HepG2 (cell line): ENCODE measurements around the gene HEATR5B. TPM values are rescaled to one million over a fixed set of nuclear protein-coding genes. Genes with fewer than 3 reads are reported as not detected.

Source experiments
- ATAC-seq: fragments of 200-7000 bp; cut with Tn5 transposase; 3 replicates; pipeline ENCODE4 v1.9.1; 2020; ENCODE audit warnings: mild to moderate bottlenecking, moderate library complexity
- BruUV-seq: library from RNA; stranded (reverse); fragments of 400-500 nt; replicated peaks from 2 replicates; lab custom pipeline; 2021; lab: Mats Ljungman, UMichigan
- CTCF ChIA-PET: fragments of 300-600 bp; formaldehyde crosslinking; extraction: SDS; loops from one replicate; lab custom pipeline; 2021; ENCODE audit warnings: low total read pairs, inconsistent platforms, low intra/inter-chr PET ratio; lab: Yijun Ruan, JAX
- POLR2A ChIA-PET: fragments of 350-600 bp; sonication (Branson Sonifier 250); formaldehyde crosslinking; loops from one replicate; lab custom pipeline; 2020; ENCODE audit warnings: antibody characterized with exemption, inconsistent platforms; lab: Yijun Ruan, JAX
- DNase-seq: peaks from one replicate; pipeline ENCODE4 v3.0.0-alpha.2; 2015; ENCODE audit warnings: low spot score
- FAIRE-seq: peaks from 3 replicates; lab custom pipeline; 2011; peaks lifted over from hg19 to GRCh38; lab: Jason Lieb, UNC
- H2AFZ ChIP-seq: one replicate; pipeline ENCODE4 v1.6.1; 2011; ENCODE audit warnings: low read length, inconsistent platforms
- H3K27ac ChIP-seq: fragments of 300-600 bp; 3 replicates; pipeline ENCODE4 v1.8.0; 2011; ENCODE audit warnings: mixed run types, mild to moderate bottlenecking, mixed read lengths, low read length, inconsistent platforms; ENCODE audit not compliant: insufficient read depth; ENCODE audit errors: extremely low read length
- H3K27me3 ChIP-seq, 2 experiments: fragments of 200-600 bp in 1 of 2; 2 replicates in 1 of 2; 3 replicates in 1 of 2; pipeline versions ENCODE4 v1.6.0 to v1.8.0; 2011; ENCODE audit warnings: low read length in 2 of 2, mild to moderate bottlenecking in 2 of 2, moderate library complexity in 2 of 2, inconsistent platforms in 1 of 2; ENCODE audit not compliant: insufficient read depth in 2 of 2, control insufficient read depth in 1 of 2
- H3K36me3 ChIP-seq, 2 experiments: fragments of 200-600 bp in 1 of 2; replicated peaks in 1 of 2; 2 replicates in 1 of 2; 3 replicates in 1 of 2; pipeline versions ENCODE4 v1.5.1 to v1.8.0; 2011; ENCODE audit warnings: low read length in 2 of 2, inconsistent platforms in 1 of 2; ENCODE audit not compliant: insufficient read depth in 2 of 2, control insufficient read depth in 1 of 2
- H3K4me1 ChIP-seq: 2 replicates; pipeline ENCODE4 v1.5.1; 2012; ENCODE audit warnings: low read length, inconsistent platforms; ENCODE audit not compliant: insufficient read depth
- H3K4me2 ChIP-seq: 2 replicates; pipeline ENCODE4 v1.6.0; 2011; ENCODE audit warnings: low read depth, low read length, inconsistent platforms
- H3K4me3 ChIP-seq, 3 experiments: fragments of 200-600 bp in 1 of 3; sonication (generic), shearing (Covaris generic) in 1 of 3; replicated peaks in 1 of 3; 2 replicates each; pipeline ENCODE4 v1.5.1; 2011 to 2016; ENCODE audit warnings: low read length in 3 of 3, inconsistent platforms in 2 of 3, low read depth in 2 of 3, mild to moderate bottlenecking in 2 of 3, control low read depth in 1 of 3, mixed read lengths in 1 of 3; ENCODE audit not compliant: insufficient read depth in 1 of 3
- H3K79me2 ChIP-seq: one replicate; pipeline ENCODE4 v1.6.1; 2011; ENCODE audit warnings: low read length, inconsistent platforms; ENCODE audit not compliant: insufficient read depth
- H3K9ac ChIP-seq: 2 replicates; pipeline ENCODE4 v1.6.0; 2011; ENCODE audit warnings: mild to moderate bottlenecking, low read depth, low read length, inconsistent platforms; ENCODE audit not compliant: insufficient read depth
- H3K9me3 ChIP-seq: 2 replicates; pipeline ENCODE4 v1.5.1; 2012; ENCODE audit warnings: mild to moderate bottlenecking, low read length
- H4K20me1 ChIP-seq: 2 replicates; pipeline ENCODE4 v1.6.0; 2011; ENCODE audit warnings: inconsistent platforms, mild to moderate bottlenecking, low read length, moderate library complexity; ENCODE audit not compliant: insufficient read depth
- KAT7 ChIP-seq: IDR thresholded peaks from 2 replicates; pipeline ENCODE4 v1.6.1; 2018; ENCODE audit warnings: borderline replicate concordance, missing compliant biosample characterization
- KAT8 ChIP-seq: IDR thresholded peaks from 2 replicates; pipeline ENCODE4 v1.6.1; 2016; ENCODE audit warnings: missing genetic modification reagents, missing compliant biosample characterization
- LCORL ChIP-seq, 2 experiments: fragments of 450-650 bp in 1 of 2; sonication (generic) in 1 of 2; formaldehyde crosslinking in 1 of 2; IDR thresholded peaks; 2 replicates each; pipeline versions ENCODE4 v1.5.0 to v1.6.1; 2017 to 2020; ENCODE audit warnings: antibody characterized with exemption in 1 of 2, missing genetic modification reagents in 1 of 2
- NONO ChIP-seq, 2 experiments: fragments of 450-650 bp in 1 of 2; sonication (generic) in 1 of 2; formaldehyde crosslinking in 1 of 2; IDR thresholded peaks in 1 of 2; conservative IDR thresholded peaks in 1 of 2; 2 replicates each; pipeline versions ENCODE4 v1.6.1 to v1.8.0; 2017 to 2022; ENCODE audit warnings: mild to moderate bottlenecking in 1 of 2, missing genetic modification reagents in 1 of 2, moderate library complexity in 1 of 2
- REPIN1 ChIP-seq: sonication (generic); formaldehyde crosslinking; IDR thresholded peaks from 2 replicates; pipeline ENCODE4 v1.8.0; 2022; ENCODE audit warnings: missing genetic modification reagents, low read depth, mild to moderate bottlenecking, borderline replicate concordance
- ZNF124 ChIP-seq: sonication (generic); formaldehyde crosslinking; IDR thresholded peaks from 2 replicates; pipeline ENCODE4 v1.4.0; 2020; ENCODE audit warnings: missing genetic modification reagents
- ZNF503 ChIP-seq: sonication (generic); formaldehyde crosslinking; IDR thresholded peaks from 2 replicates; pipeline ENCODE4 v1.4.0; 2020; ENCODE audit warnings: missing genetic modification reagents
- ZNF770 ChIP-seq: sonication (generic); formaldehyde crosslinking; IDR thresholded peaks from 2 replicates; pipeline ENCODE4 v1.5.0; 2020; ENCODE audit warnings: mild to moderate bottlenecking, missing genetic modification reagents
- WGBS: methylation state at CpG from one replicate; pipeline ENCODE4 v1.1.6; 2017; ENCODE audit warnings: low lambda C conversion rate; 5-methylcytosine and 5-hydroxymethylcytosine counted together
- in situ Hi-C: cut with HindIII; loops from 2 replicates; pipeline ENCODE4 v1.10.0; 2017; ENCODE audit warnings: low pct_unique_long_range_greater_than_20kb; ENCODE audit not compliant: extremely low pct_ligation_motif_present
- intact Hi-C: fragments of 100-400 bp; cut with micrococcal nuclease; formaldehyde crosslinking; loops from one replicate; pipeline ENCODE4 v1.10.0; 2022; ENCODE audit not compliant: unreplicated experiment
- polyA plus RNA-seq, 8 experiments: library from polyadenylated mRNA; depleted of rRNA in 3 of 8; stranded (reverse) in 7 of 8; unstranded in 1 of 8; fragments of >200 nt; fragmentation: Illumina TruSeq in 4 of 8; extraction: Trizol in 4 of 8; gene quantifications; 2 replicates each; pipeline versions ENCODE4 v1.2.1 to v1.2.3, GENCODE V29; 2011 to 2016; ENCODE audit warnings: low read depth in 4 of 8, missing spikeins in 1 of 8, mixed read lengths in 1 of 8; ENCODE audit not compliant: insufficient read depth in 1 of 8
- total RNA-seq, 5 experiments: library from RNA; depleted of rRNA; stranded (reverse); fragments of >200 nt; fragmentation: Illumina TruSeq; extraction: Trizol; gene quantifications; 2 replicates each; pipeline ENCODE4 v1.2.3, GENCODE V29; 2016; ENCODE audit warnings: low read depth in 1 of 5

The HEATR5B gene
- total and polyA plus RNA-seq, 2 of the 13 experiments (the other 11 are each of a cell fraction or from before 2014, with no cell fraction given): 12.7 to 16.3 TPM

GRCh38 chr2:36963734-36964133 lies 120.4 kb downstream of the HEATR5B start:
- ATAC-seq (no peak), DNase-seq (no peak), FAIRE-seq (no peak)
- H3K4me2 ChIP-seq: no peak overlapping the region
- H3K9ac ChIP-seq: no peak overlapping the region
- H2AFZ ChIP-seq: no peak overlapping the region
- H3K36me3 ChIP-seq: no peaks in the 10 kb centered on the region; a peak in 1 of 5 replicates
- POLR2A ChIA-PET: no interaction called here
- 96% methylated on average over 4 of the region's 4 CpGs for WGBS
- no TSS peak for BruUV-seq
- intact Hi-C loops (no loop called here), in situ Hi-C loops (no loop called here)
- H3K4me3 ChIP-seq: no peak overlapping the region
- H4K20me1 ChIP-seq: no peaks in the 10 kb centered on the region
- H3K9me3 ChIP-seq: no peaks in the 10 kb centered on the region
- H3K4me1 ChIP-seq: peaks cover 39% of the 10 kb centered on the region
- no peaks in the 10 kb centered on the region; a peak in 1 of 5 replicates for H3K27me3 ChIP-seq
- CTCF ChIA-PET: no interaction called here
- no peak overlapping the region for H3K27ac ChIP-seq
- TF ChIP-seq ZNF503 (CRISPR knock-in tag): no peak
- TF ChIP-seq ZNF770 (CRISPR knock-in tag): 0 out of 2 replicates have a peak, but pooled peaks have one; percentile 20
- no peak for TF ChIP-seq ZNF124 (CRISPR knock-in tag)
- peaks cover 26% of the 10 kb centered on the region for H3K79me2 ChIP-seq

- in situ Hi-C loops (no loop called here), intact Hi-C loops (no loop called here)
- TF ChIP-seq REPIN1 (CRISPR knock-in tag) (no peak), LCORL (IDR thresholded peaks at IDR 0.05) (no peak), LCORL (CRISPR knock-in tag; IDR thresholded peaks at IDR 0.05) (no peak), NONO (IDR thresholded peaks at IDR 0.05) (no peak), NONO (CRISPR knock-in tag; conservative IDR thresholded peaks at IDR 0.05) (no peak), KAT8 (CRISPR knock-in tag) (no peak), KAT7 (CRISPR knock-in tag) (no peak)
- no peaks in the 10 kb centered on the region for H3K9me3 ChIP-seq
- no peak overlapping the region for H3K9ac ChIP-seq
- no peak overlapping the region for H3K4me3 ChIP-seq
- ChIA-PET CTCF (no interaction called here), POLR2A (no interaction called here)
- no peaks in the 10 kb centered on the region; a peak in 1 of 5 replicates for H3K27me3 ChIP-seq
- FAIRE-seq (no peak), ATAC-seq (no peak), DNase-seq (no peak)
- no TSS peak for BruUV-seq
- WGBS: 98% methylated on average over 4 of the region's 4 CpGs
- H2AFZ ChIP-seq: no peak overlapping the region
- no peaks in the 10 kb centered on the region; a peak in 1 of 5 replicates for H3K36me3 ChIP-seq
- peaks cover 32% of the 10 kb centered on the region for H3K4me1 ChIP-seq
- H4K20me1 ChIP-seq: no peaks in the 10 kb centered on the region
- H3K4me2 ChIP-seq: no peak overlapping the region
- peaks cover 32% of the 10 kb centered on the region for H3K79me2 ChIP-seq
- no peak overlapping the region for H3K27ac ChIP-seq
Measured at GRCh38 chr2:36963106-36963505, 121.1 kb downstream of the HEATR5B start.
